ENCODE measurements around the gene SNUPN. TPM values are rescaled to one million over a fixed set of nuclear protein-coding genes. Genes with fewer than 3 reads are reported as not detected.
"Not testable (repeated sequence)": the region's sequence is repeated elsewhere in the genome, so short reads cannot be mapped to it uniquely, and the experiment has no call there.

Gene SNUPN
- total RNA-seq, 1 donor from 2014 or later, result 24.1 TPM

- FAIRE-seq, result no peak
- no peak for DNase-seq (ENCODE audit: low spot score in 2 of 2)
These were observed 13.7 kb upstream of the SNUPN start for GRCh38 chr15:75639191-75639708.

GRCh38 chr15:75637245-75638009, 11.9 kb upstream of the SNUPN start:
- no peak for DNase-seq (ENCODE audit: low spot score in 2 of 2)

DNA sequence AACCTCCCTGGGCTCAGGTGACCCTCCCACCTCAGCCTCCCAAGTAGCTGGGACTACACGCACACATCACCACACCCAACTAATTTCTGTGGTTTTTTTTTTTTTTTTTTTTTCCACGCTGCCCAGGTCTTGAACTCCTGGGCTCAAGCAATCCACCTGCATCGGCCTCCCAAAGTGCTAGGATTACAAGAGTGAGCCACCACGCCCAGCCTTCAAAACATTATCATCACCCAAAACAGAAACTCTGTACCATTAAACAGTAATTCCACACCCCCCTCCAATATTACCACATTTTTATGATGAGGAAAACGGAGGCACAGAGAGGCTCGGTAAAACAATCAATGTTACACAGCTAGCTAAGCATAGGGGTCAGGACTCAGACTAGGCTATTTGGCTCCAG, 10.5 kb upstream of the SNUPN start:
- FAIRE-seq, result no peak

More at GRCh38 chr15:75637245-75638009, 11.9 kb upstream of the SNUPN start:
- FAIRE-seq, result no peak

DNA sequence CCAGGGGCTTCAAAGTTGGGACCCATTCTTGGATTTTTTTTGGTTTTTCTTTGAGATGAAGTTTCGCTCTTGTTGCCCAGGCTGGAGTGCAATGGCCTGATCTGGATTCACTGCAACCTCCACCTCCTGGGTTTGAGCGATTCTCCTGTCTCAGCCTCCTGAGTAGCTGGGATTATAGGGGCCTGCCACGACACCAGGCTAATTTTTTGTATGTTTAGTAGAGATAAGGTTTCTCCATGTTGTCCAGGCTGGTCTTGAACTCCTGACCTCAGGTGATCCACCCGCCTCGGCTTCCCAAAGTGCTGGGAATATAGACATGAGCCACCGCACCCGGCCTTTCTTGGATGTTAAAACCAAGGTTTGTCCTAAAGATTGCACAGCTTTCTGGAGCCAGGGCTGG, 8.4 kb upstream of the SNUPN start:
- not testable (repeated sequence) for FAIRE-seq

More for the DNA sequence above, 10.5 kb upstream of the SNUPN start:
- DNase-seq (ENCODE audit: low spot score in 2 of 2), result no peak

DNA sequence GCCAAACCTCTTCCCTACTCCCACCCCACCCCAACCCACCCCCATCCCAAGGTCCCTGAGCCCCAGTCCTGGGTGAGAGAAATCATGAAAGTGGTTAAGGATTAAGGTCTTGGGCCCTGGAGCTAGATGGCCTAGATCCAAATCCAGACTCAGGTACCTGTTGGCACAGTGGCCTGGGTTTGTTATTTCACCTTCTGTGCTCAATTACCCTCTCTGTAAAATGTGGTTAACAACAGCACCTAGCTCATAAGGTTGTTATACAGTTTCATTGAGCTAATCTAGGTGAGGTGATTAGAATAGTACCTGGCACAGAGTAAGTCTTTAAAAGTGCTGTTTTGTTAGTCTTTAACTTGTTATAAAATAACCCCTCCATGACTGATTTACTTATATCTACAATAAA, 6.4 kb upstream of the SNUPN start:
- FAIRE-seq (no peak), DNase-seq (ENCODE audit: low spot score in 2 of 2) (no peak)

More for the DNA sequence above, 8.4 kb upstream of the SNUPN start:
- DNase-seq (ENCODE audit: low spot score in 2 of 2), result not testable (repeated sequence)

- no peak for FAIRE-seq
- no peak for DNase-seq (ENCODE audit: low spot score in 2 of 2)
These were observed 3.0 kb downstream of the SNUPN start for GRCh38 chr15:75622505-75622904.

DNA sequence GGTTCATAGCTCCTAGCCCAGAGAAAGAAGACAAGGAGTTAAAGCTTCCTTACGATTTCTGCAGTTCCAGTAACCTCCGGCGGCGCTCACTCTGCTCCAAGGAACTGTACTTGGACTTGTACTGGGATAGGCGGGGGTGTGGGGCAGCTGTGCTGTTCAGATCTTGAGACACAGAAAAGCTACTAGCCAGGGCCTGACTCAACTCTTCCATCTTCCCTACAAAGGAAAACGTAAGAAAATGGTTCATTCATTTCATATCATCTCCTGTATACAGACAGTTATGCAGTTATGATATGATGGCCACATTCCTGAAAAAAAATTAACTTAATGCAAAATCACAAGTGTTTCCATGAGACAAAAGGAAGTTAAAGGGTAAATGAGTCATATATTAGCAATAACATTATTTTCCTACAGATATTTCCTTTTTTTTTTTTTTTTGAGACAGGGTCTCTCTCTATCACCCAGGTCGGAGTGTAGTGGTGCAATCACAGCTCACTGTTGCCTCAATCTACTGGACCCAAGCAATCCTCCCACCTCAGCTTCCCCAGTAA, 4.6 kb downstream of the SNUPN start:
- DNase-seq (ENCODE audit: low spot score in 2 of 2) (no peak), FAIRE-seq (no peak)

GRCh38 chr15:75620058-75620820, 5.3 kb downstream of the SNUPN start:
- FAIRE-seq (no peak), DNase-seq (ENCODE audit: low spot score in 2 of 2) (no peak)

DNA sequence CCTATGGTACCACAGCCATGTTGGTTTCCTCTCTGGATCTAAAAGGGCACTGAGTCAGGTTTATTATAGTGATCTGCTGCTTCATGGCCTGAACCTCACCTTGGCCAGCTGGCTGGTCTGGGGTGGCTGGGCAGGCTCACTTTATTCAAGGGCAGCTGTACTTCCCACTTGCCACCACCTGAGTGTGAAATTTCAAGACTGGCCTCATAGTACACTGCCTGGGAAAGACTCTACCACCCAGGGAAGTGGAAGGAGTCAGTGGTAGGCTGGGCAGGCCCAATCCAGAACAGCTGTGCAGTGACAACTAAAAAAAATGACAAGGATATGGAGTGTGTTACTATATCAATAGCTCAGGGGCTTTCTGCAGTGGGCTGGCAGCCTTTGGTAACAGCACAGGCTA, 8.8 kb downstream of the SNUPN start:
- FAIRE-seq (no peak), DNase-seq (ENCODE audit: low spot score in 2 of 2) (no peak)

DNA sequence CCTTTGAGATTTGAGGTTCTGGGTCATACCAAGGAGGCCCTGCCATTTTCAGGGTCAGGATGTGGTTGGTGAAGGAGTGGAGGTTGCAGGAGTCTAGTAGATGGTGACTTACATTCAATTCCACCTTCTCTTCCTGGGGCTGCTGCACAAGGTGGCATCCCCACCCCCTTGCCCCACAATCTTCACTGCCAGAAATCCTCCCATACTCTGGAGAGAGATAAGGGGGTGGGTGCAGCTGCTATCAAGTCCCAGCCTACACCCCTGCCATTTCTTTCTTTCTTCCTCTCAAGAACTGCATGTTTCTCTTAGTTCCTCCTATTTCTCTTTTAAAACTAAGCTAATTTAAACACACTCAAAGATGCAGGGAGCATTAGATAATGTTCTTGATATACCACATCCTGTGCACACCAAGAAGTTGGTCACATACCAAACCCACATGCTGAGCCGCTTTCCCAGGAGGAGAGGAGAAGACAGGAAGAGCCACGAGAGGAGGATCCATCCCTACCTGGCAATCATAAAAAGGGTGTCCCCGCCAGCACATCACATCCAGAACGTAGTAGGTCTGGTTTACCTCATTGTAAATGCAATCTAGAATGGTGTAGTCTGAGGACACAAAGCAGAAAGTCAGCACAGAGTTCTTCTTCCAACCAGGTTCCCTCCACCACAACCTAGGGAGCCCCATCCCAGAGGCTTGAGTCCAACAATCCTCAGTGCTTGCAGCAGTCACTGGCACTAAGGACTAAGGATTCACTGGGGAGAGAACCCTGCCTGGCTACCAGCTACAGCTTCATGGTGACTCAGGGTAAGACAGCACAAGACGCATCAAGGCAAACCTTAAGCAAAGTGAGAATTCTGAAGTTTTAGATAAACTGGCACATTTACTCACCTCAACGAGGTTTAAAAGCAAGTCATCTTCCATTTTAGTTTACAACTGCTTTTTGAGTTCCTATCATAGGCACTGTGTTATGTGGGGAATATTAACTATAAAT, 18.5 kb downstream of the SNUPN start:
- FAIRE-seq, result no peak
- DNase-seq (ENCODE audit: low spot score in 2 of 2), result no peak

DNA sequence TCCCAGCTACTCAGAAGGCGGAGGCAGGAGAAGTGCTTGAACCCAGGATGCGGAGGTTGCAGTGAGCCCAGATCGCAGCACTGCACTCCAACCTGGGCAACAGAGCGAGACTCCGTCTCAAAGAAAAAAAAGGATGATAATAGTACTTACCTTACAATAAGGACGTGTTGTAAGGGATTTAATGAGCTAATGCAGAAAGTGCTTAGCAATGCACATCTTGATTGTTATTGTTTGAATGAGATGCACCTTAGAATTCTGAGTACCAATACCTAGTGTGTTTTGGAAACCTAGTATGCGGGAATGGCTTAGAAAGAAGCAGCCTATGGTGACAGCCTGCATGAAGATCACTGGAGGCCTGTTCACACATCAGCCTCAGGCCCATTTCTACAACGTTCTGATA, 19.5 kb downstream of the SNUPN start:
- FAIRE-seq, result no peak
- no peak for DNase-seq (ENCODE audit: low spot score in 2 of 2)

GRCh38 chr15:75599401-75599800, 26.1 kb downstream of the SNUPN start:
- no peak for FAIRE-seq
- DNase-seq (ENCODE audit: low spot score in 2 of 2), result peak in 1 of 2 donors; percentile 35

- FAIRE-seq (no peak), DNase-seq (ENCODE audit: low spot score in 2 of 2) (no peak)
These were observed 27.2 kb downstream of the SNUPN start for GRCh38 chr15:75598361-75598760.

DNA sequence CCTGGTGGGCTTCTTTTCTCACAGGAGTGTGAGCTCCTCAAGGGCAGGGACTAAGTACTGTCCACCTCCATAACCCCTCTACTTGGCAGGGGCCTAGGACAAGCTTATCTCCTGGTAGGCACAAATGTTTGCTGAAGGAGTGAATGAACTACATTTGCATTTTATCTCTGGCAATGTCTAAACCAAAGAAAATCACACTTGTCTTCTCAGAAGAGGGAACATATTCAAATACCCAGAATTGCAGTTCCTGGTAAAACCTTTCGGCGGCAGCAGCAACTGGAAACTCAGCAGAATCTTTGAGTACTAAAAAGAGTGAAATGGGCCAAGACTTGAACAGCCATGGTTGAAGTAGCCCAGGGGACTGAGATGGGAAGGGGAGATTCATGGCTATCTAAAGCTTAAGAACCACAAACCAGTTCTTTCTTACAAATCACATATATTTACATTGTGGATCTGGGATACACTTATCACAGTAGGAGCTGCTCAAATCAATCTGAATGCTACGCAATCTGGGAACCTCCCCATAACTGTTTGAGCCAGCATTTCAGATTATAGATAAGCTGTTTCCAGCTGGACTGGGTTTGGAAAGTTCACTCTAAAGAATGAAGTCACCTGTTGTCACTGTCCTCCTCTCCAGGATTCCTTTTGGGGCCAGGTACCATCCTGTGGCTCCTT, 27.7 kb downstream of the SNUPN start:
- DNase-seq (ENCODE audit: low spot score in 2 of 2), result no peak
- no peak for FAIRE-seq

DNA sequence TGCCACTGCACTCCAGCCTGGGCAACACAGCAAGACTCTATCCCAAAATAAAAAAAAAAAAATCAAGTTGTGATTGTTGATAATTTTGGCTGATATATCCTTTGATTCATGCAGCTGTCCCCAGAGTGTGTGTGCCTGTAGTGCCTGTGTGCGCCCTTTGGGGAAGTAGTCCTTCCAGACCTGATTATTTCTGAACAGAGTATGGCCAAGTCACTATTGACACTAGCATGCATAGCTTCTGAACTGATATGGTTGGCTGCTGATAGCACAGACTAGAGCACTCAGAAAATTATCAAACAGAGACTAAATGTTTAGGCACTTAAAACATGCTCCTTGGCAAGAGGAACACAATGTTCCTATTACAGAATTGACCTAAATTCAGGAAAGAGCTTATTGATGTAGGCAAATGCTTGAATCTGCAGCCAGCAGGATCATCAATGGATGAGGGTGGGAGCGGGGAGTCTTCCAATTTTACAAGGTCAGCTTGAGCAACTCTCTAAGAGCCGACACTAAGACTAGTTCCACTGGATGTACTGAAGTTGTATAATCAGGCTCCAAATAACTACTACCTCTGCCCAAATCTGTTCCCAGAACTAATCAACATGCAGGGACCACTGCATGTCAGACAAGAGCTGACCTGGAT, 28.7 kb downstream of the SNUPN start:
- FAIRE-seq, result no peak
- no peak for DNase-seq (ENCODE audit: low spot score in 2 of 2)

DNA sequence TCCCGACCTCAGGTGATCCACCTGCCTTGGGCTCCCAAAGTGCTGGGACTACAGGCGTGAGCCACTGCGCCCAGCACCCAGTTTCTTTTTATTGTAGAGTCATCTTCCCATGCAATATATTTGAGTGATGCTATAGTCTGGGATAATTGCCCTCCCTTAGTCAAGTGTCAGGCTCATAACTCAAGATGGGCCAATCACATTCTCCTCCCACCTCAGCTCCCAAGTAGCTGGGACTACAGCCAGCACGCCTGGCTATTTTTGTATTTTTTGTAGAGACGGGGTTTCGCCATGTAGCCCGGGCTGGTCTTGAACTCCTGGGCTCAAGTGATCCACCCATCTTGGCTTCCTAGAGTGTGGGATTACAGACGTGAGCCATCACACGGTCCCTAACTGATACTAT, 31.2 kb downstream of the SNUPN start:
- FAIRE-seq (no peak), DNase-seq (ENCODE audit: low spot score in 2 of 2) (no peak)

- DNase-seq (ENCODE audit: low spot score in 2 of 2), result no peak
- FAIRE-seq, result no peak
These were observed 33.7 kb downstream of the SNUPN start for GRCh38 chr15:75591655-75592364.

- DNase-seq (ENCODE audit: low spot score in 2 of 2), result no peak
- FAIRE-seq, result no peak
These were observed 35.3 kb downstream of the SNUPN start for GRCh38 chr15:75590239-75590638.
